ENCODE measurements around the gene ADGRF5. TPM values are rescaled to one million over a fixed set of nuclear protein-coding genes. Genes with fewer than 3 reads are reported as not detected.

The ADGRF5 gene
- total and polyA plus RNA-seq, 7 donors: 14.3 to 58.0 (median 21.2) TPM

- no peaks in the 10 kb centered on the region for H3K27me3 ChIP-seq (ENCODE audit: insufficient read depth in 3 of 3, low read length in 2 of 3)
- TF ChIP-seq, protein P1, sequence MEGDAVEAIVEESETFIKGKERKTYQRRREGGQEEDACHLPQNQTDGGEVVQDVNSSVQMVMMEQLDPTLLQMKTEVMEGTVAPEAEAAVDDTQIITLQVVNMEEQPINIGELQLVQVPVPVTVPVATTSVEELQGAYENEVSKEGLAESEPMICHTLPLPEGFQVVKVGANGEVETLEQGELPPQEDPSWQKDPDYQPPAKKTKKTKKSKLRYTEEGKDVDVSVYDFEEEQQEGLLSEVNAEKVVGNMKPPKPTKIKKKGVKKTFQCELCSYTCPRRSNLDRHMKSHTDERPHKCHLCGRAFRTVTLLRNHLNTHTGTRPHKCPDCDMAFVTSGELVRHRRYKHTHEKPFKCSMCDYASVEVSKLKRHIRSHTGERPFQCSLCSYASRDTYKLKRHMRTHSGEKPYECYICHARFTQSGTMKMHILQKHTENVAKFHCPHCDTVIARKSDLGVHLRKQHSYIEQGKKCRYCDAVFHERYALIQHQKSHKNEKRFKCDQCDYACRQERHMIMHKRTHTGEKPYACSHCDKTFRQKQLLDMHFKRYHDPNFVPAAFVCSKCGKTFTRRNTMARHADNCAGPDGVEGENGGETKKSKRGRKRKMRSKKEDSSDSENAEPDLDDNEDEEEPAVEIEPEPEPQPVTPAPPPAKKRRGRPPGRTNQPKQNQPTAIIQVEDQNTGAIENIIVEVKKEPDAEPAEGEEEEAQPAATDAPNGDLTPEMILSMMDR (IDR thresholded peaks at IDR 0.05): no peak
- ATAC-seq (peak; percentile 30 to 71 (median 62)), DNase-seq (peak; percentile 58 to 77)
- H3K4me3 ChIP-seq: no peak overlapping the region
- peak overlapping the region; percentile 75 for H3K27ac ChIP-seq
- H3K9me3 ChIP-seq: no peaks in the 10 kb centered on the region
- H3K4me1 ChIP-seq: peaks cover 4% of the 10 kb centered on the region
- WGBS, 3 donors: 41 to 65% (median 62%) methylated on average over 8 of the region's 8 CpGs
- H3K36me3 ChIP-seq (ENCODE audit: insufficient read depth in 1 of 2, low read depth in 1 of 2): no peaks in the 10 kb centered on the region
- intact Hi-C loops (cut with DNase I): no loop called here
Measured at GRCh38 chr6:46949632-46950280, 28.0 kb upstream of the ADGRF5 start.

DNA sequence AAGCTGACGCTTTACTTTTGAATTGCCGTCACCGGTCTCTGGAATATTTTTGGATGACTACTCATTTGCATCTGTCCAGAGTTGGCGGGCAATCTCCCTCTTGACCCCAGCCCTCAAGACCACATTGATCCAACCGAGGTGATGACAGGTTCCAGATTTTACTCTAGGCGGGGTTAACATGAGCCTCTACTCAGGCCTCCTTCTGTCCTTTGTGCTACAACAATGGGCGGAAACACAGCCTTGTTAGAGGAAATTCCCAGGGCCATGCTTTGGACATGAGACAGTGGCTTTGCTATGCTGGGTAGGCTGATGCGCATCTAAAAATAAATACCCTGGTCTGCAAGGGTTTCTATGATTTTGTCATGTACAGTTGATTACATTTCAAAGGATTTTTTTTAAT, 27.0 kb upstream of the ADGRF5 start:
- Histone ChIP-seq H3K36me3 (ENCODE audit: insufficient read depth in 1 of 2, low read depth in 1 of 2) (no peaks in the 10 kb centered on the region), H3K4me3 (no peak overlapping the region), H3K27me3 (ENCODE audit: insufficient read depth in 3 of 3, low read length in 2 of 3) (no peaks in the 10 kb centered on the region), H3K27ac (peak overlapping the region; percentile 75), H3K9me3 (no peaks in the 10 kb centered on the region), H3K4me1 (peaks cover 4% of the 10 kb centered on the region)
- DNase-seq (no peak), ATAC-seq (peak; percentile 36 to 69 (median 61))
- intact Hi-C loops (cut with DNase I): no loop called here
- 64 to 75% (median 71%) methylated on average over 8 of the region's 8 CpGs for WGBS, 3 donors
- TF ChIP-seq, protein P1 (IDR thresholded peaks at IDR 0.05): no peak

- DNase-seq (no peak), ATAC-seq (peak in 1 of 4 donors; percentile 32)
- Histone ChIP-seq H3K9me3 (no peaks in the 10 kb centered on the region), H3K4me1 (peaks cover 4% of the 10 kb centered on the region), H3K27me3 (ENCODE audit: insufficient read depth in 3 of 3, low read length in 2 of 3) (no peaks in the 10 kb centered on the region), H3K4me3 (no peak overlapping the region), H3K27ac (peak overlapping the region; percentile 60), H3K36me3 (ENCODE audit: insufficient read depth in 1 of 2, low read depth in 1 of 2) (no peaks in the 10 kb centered on the region)
- 72 to 82% (median 81%) methylated on average over 5 of the region's 5 CpGs for WGBS, 3 donors
- TF ChIP-seq, protein P1 (IDR thresholded peaks at IDR 0.05): no peak
- intact Hi-C loops (cut with DNase I): no loop called here
Measured at GRCh38 chr6:46947497-46947896, 25.8 kb upstream of the ADGRF5 start.

DNA sequence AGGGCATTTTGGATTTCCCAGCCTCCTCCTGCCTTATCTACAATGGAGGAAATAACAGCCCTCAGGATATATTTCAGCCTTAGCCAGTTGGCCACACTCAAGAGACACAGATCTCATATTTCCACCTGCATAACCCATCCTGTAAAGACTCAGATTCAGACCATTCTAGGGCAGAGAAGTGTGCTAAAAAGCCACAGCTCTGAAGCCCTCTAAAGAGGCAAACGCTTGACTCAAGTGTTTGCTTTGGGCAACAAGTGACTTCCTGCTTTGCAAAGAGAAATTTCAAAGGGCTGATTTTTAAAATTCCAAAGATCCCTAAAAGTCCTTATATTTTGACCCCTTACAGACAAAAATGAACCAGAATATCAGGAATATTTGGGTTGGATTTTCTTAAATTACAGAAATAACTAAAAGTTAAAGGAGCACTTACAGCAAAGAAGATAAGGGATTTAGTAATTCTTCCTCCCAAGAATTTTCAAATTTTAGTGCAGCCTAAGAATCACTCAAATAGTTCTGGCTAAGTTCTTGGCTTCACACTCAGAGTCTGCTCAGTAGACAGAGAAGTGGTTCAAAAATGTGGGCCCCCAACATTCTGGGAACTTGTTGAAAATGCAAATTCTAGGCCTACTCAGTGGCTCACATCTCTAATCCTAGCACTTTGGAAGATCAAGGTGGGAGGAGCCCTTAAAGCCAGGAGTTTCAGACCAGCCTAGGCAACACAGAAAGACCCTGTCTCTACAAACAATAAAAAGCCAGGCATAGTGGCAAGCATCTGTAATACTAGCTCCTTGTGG, 18.9 kb upstream of the ADGRF5 start:
- TF ChIP-seq, protein P1 (IDR thresholded peaks at IDR 0.05): no peak
- ATAC-seq (no peak), DNase-seq (no peak)
- H3K9me3 ChIP-seq: no peaks in the 10 kb centered on the region
- no peaks in the 10 kb centered on the region for H3K4me1 ChIP-seq
- H3K27ac ChIP-seq: no peak overlapping the region
- H3K4me3 ChIP-seq: no peak overlapping the region
- 52 to 55% (median 52%) methylated on average over 1 of the region's 1 CpG for WGBS, 3 donors
- H3K36me3 ChIP-seq (ENCODE audit: insufficient read depth in 1 of 2, low read depth in 1 of 2): no peaks in the 10 kb centered on the region
- peaks cover 0 to 10% (median 0%) of the 10 kb centered on the region in 3 donors for H3K27me3 ChIP-seq (ENCODE audit: insufficient read depth in 3 of 3, low read length in 2 of 3)
- intact Hi-C loops (cut with DNase I): no loop called here
